A673 (cell line): ENCODE data around the gene CHD2. TPM values are rescaled to one million over a fixed set of nuclear protein-coding genes. Genes with fewer than 3 reads are reported as not detected.

Experiments
- BruUV-seq: library from RNA; stranded (reverse); fragments of 400-500 nt; replicated peaks from 2 replicates; lab custom pipeline; 2021; lab: Mats Ljungman, UMichigan
- CTCF ChIA-PET: fragments of 300-600 bp; sonication (Branson Sonifier 250); formaldehyde crosslinking; loops from one replicate; lab custom pipeline; 2022; ENCODE audit warnings: antibody characterized with exemption; lab: Charles Lee
- POLR2A ChIA-PET: fragments of 300-600 bp; sonication (Branson Sonifier 250); formaldehyde crosslinking; loops from one replicate; lab custom pipeline; 2022; ENCODE audit warnings: antibody characterized with exemption; ENCODE audit not compliant: low non-redundant PET; lab: Charles Lee
- DNase-seq: peaks from one replicate; pipeline ENCODE4 v3.0.0-alpha.2; 2015; ENCODE audit warnings: low spot score
- H3K27ac ChIP-seq: fragments of 200-600 bp; sonication (generic); 2 replicates; pipeline ENCODE4 v1.5.1; 2016; ENCODE audit warnings: mixed run types, low read depth, mild to moderate bottlenecking, mixed read lengths, antibody characterized with exemption, low read length; ENCODE audit not compliant: poor library complexity, severe bottlenecking
- H3K27me3 ChIP-seq: fragments of 200-600 bp; sonication (generic); replicated peaks from 2 replicates; pipeline ENCODE4 v1.6.1; 2017; ENCODE audit warnings: mixed run types, low read depth, mild to moderate bottlenecking, mixed read lengths, antibody characterized with exemption, low read length; ENCODE audit not compliant: insufficient read depth, poor library complexity
- H3K36me3 ChIP-seq: fragments of 200-600 bp; sonication (generic); 2 replicates; pipeline ENCODE4 v1.6.1; 2016; ENCODE audit warnings: mixed run types, mild to moderate bottlenecking, mixed read lengths, antibody characterized with exemption, low read length; ENCODE audit not compliant: insufficient read depth, poor library complexity, severe bottlenecking
- H3K4me1 ChIP-seq: fragments of 200-600 bp; sonication (generic); 2 replicates; pipeline ENCODE4 v1.6.1; 2017; ENCODE audit warnings: mixed run types, mild to moderate bottlenecking, mixed read lengths, antibody characterized with exemption, low read length; ENCODE audit not compliant: insufficient read depth, poor library complexity, severe bottlenecking
- H3K4me3 ChIP-seq: fragments of 200-600 bp; sonication (generic); 2 replicates; pipeline ENCODE4 v1.5.1; 2016; ENCODE audit warnings: low read depth, mixed run types, mild to moderate bottlenecking, mixed read lengths, low read length; ENCODE audit not compliant: poor library complexity, severe bottlenecking
- H3K9me3 ChIP-seq: fragments of 200-600 bp; sonication (generic); 2 replicates; pipeline ENCODE4 v1.6.1; 2016; ENCODE audit warnings: mixed run types, low read depth, mild to moderate bottlenecking, mixed read lengths, antibody characterized with exemption, low read length; ENCODE audit not compliant: poor library complexity, severe bottlenecking
- CTCF ChIP-seq: fragments of 300-800, 200-600 bp; sonication (generic); conservative IDR thresholded peaks from 2 replicates; pipeline ENCODE4 v1.5.1; 2017; ENCODE audit warnings: low read depth, mild to moderate bottlenecking, antibody characterized with exemption, low read length, moderate library complexity, mixed read lengths
- EZH2 ChIP-seq: fragments of 200-600 bp; sonication (generic); IDR thresholded peaks from 2 replicates; pipeline ENCODE4 v1.6.1; 2017; ENCODE audit warnings: borderline replicate concordance, low read depth, mild to moderate bottlenecking, mixed read lengths, antibody characterized with exemption, low read length; ENCODE audit not compliant: poor library complexity, severe bottlenecking
- intact Hi-C: fragments of 100-400 bp; cut with micrococcal nuclease; formaldehyde crosslinking; loops from one replicate; pipeline ENCODE4 v1.10.0; 2022; ENCODE audit not compliant: unreplicated experiment
- total RNA-seq: library from RNA; stranded (reverse); gene quantifications from 2 replicates; pipeline ENCODE4 v1.2.3, GENCODE V29; 2021

The CHD2 gene
- total RNA-seq, 1 experiment from 2014 or later, result 75.7 TPM

- intact Hi-C loops, result no loop called here
- Histone ChIP-seq H3K36me3 (peaks cover 96% of the 10 kb centered on the region), H3K4me3 (no peak overlapping the region), H3K27me3 (no peaks in the 10 kb centered on the region), H3K9me3 (no peaks in the 10 kb centered on the region), H3K4me1 (no peaks in the 10 kb centered on the region), H3K27ac (no peak overlapping the region)
- DNase-seq, result no peak
- no TSS peak for BruUV-seq
- POLR2A ChIA-PET, result no interaction called here
- TF ChIP-seq EZH2 (no peak), CTCF (no peak)
- CTCF ChIA-PET, result interaction anchor here (1.2 kb wide), 1 partner anchor 220 kb away, joined by 5 read pairs; no protein-coding TSS in a partner anchor
Measured at GRCh38 chr15:93017526-93017925, 117.4 kb downstream of the CHD2 start.

GRCh38 chr15:93018574-93018973 is 118.5 kb downstream of the CHD2 start:
- ChIA-PET POLR2A (no interaction called here), CTCF (interaction anchor here (1.0 kb wide), 1 partner anchor 12 kb away, joined by 3 read pairs; no protein-coding TSS in a partner anchor)
- Histone ChIP-seq H3K4me1 (no peaks in the 10 kb centered on the region), H3K27ac (no peak overlapping the region), H3K36me3 (peaks cover 95% of the 10 kb centered on the region), H3K4me3 (no peak overlapping the region), H3K27me3 (no peaks in the 10 kb centered on the region), H3K9me3 (no peaks in the 10 kb centered on the region)
- TF ChIP-seq EZH2, result no peak
- TF ChIP-seq CTCF, result peak; percentile 38
- no TSS peak for BruUV-seq
- intact Hi-C loops, result loop anchor here (2.0 kb wide), 1 partner anchor 222 kb away; no protein-coding TSS in a partner anchor
- DNase-seq, result peak; percentile 33

- H3K4me3 ChIP-seq, result no peak overlapping the region
- TF ChIP-seq CTCF, result no peak
- TF ChIP-seq EZH2, result no peak
- peaks cover 95% of the 10 kb centered on the region for H3K36me3 ChIP-seq
- intact Hi-C loops, result loop anchor here (2.0 kb wide), 1 partner anchor 222 kb away; no protein-coding TSS in a partner anchor
- no TSS peak for BruUV-seq
- ChIA-PET CTCF (no interaction called here), POLR2A (no interaction called here)
- H3K4me1 ChIP-seq, result no peaks in the 10 kb centered on the region
- H3K27me3 ChIP-seq, result no peaks in the 10 kb centered on the region
- DNase-seq, result no peak
- H3K27ac ChIP-seq, result no peak overlapping the region
- H3K9me3 ChIP-seq, result no peaks in the 10 kb centered on the region
Measured at GRCh38 chr15:93019090-93019489, 119.0 kb downstream of the CHD2 start.
